SH-SY5Y (cell line): ENCODE results near the gene LYPLA2.

ENCODE experiments used
- GATA2 ChIP-seq: IDR thresholded peaks from 2 replicates; pipeline ENCODE4 v1.6.1; 2011; ENCODE audit warnings: mild to moderate bottlenecking, low read depth, low read length
- GATA3 ChIP-seq: IDR thresholded peaks from 2 replicates; pipeline ENCODE4 v1.6.1; 2011; ENCODE audit warnings: low read depth, mild to moderate bottlenecking, low read length, moderate library complexity

DNA sequence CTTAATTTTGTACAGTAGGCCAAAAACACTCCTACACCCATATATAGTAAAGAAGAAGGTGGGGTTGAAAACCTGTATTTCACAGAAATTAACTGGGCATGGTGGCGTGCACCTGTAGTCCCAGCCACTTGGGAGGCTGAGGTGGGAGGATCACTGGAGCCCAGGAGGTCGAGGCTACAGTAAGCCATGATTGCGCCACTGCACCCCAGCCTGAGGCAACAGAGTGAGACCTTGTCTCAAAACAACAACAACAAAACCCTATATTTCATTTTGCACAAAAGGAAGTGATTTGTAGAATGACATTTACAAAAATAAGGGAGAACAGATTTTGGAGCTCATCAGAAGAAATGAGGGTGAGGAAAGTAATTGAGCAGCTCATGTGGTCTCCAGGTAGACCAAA, 2.2 kb upstream of the LYPLA2 start:
- TF ChIP-seq GATA3 = no peak
- no peak for TF ChIP-seq GATA2
